Neural crest cell (in vitro differentiated cells): ENCODE data around the gene TINCR. TPM values are rescaled to one million over a fixed set of nuclear protein-coding genes. Genes with fewer than 3 reads are reported as not detected.

Experiments
- DNase-seq: peaks from one replicate; pipeline ENCODE4 v3.0.0; 2021; ENCODE audit warnings: low read depth, mixed read lengths, low spot score
- H3K27ac Mint-ChIP-seq: one replicate; pipeline ENCODE4 v1.8.0; 2021; ENCODE audit warnings: mild to moderate bottlenecking, mixed read lengths; ENCODE audit not compliant: unreplicated experiment
- H3K27me3 Mint-ChIP-seq: 2 replicates; pipeline ENCODE4 v1.8.0; 2021; ENCODE audit warnings: low read depth, mild to moderate bottlenecking, mixed read lengths
- H3K36me3 Mint-ChIP-seq: 2 replicates; pipeline ENCODE4 v1.8.0; 2021; ENCODE audit warnings: low read depth, mild to moderate bottlenecking, mixed read lengths
- H3K4me1 Mint-ChIP-seq: 2 replicates; pipeline ENCODE4 v1.8.0; 2021; ENCODE audit warnings: mixed read lengths
- H3K4me3 Mint-ChIP-seq: one replicate; pipeline ENCODE4 v1.8.0; 2021; ENCODE audit warnings: mild to moderate bottlenecking, mixed read lengths
- H3K9me3 Mint-ChIP-seq: 2 replicates; pipeline ENCODE4 v1.8.0; 2021; ENCODE audit warnings: mixed read lengths
- total RNA-seq: library from RNA; stranded (reverse); gene quantifications from 2 replicates; pipeline ENCODE4 v1.2.1, GENCODE V29; 2021
- TF ChIP-seq, protein P1 (sequence below): fragments of 200-600 bp; sonication (generic); conservative IDR thresholded peaks from 2 replicates; pipeline ENCODE4 v1.5.0; 2021; ENCODE audit warnings: antibody characterized with exemption, mild to moderate bottlenecking

Gene TINCR
- total RNA-seq, 1 donor from 2014 or later, result 0.37 TPM

- Mint-ChIP-seq H3K27me3 (peaks cover 9% of the 10 kb centered on the region), H3K27ac (no peak overlapping the region), H3K36me3 (no peaks in the 10 kb centered on the region), H3K9me3 (no peaks in the 10 kb centered on the region), H3K4me1 (peaks cover 3% of the 10 kb centered on the region), H3K4me3 (no peak overlapping the region)
- no peak for DNase-seq
- TF ChIP-seq, protein P1, sequence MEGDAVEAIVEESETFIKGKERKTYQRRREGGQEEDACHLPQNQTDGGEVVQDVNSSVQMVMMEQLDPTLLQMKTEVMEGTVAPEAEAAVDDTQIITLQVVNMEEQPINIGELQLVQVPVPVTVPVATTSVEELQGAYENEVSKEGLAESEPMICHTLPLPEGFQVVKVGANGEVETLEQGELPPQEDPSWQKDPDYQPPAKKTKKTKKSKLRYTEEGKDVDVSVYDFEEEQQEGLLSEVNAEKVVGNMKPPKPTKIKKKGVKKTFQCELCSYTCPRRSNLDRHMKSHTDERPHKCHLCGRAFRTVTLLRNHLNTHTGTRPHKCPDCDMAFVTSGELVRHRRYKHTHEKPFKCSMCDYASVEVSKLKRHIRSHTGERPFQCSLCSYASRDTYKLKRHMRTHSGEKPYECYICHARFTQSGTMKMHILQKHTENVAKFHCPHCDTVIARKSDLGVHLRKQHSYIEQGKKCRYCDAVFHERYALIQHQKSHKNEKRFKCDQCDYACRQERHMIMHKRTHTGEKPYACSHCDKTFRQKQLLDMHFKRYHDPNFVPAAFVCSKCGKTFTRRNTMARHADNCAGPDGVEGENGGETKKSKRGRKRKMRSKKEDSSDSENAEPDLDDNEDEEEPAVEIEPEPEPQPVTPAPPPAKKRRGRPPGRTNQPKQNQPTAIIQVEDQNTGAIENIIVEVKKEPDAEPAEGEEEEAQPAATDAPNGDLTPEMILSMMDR, result no peak
Observed at GRCh38 chr19:5554828-5555227, 12.9 kb downstream of the TINCR start.

- Mint-ChIP-seq H3K36me3 (no peaks in the 10 kb centered on the region), H3K9me3 (no peaks in the 10 kb centered on the region), H3K4me3 (no peak overlapping the region), H3K27me3 (peaks cover 12% of the 10 kb centered on the region), H3K4me1 (peaks cover 3% of the 10 kb centered on the region), H3K27ac (no peak overlapping the region)
- TF ChIP-seq, protein P1, result no peak
- DNase-seq, result no peak
Observed at GRCh38 chr19:5553892-5554291, 13.9 kb downstream of the TINCR start.

GRCh38 chr19:5547881-5548280 lies 19.9 kb downstream of the TINCR start:
- no peak for DNase-seq
- H3K4me1 Mint-ChIP-seq, result peaks cover 3% of the 10 kb centered on the region
- no peaks in the 10 kb centered on the region for H3K36me3 Mint-ChIP-seq
- no peak overlapping the region for H3K27ac Mint-ChIP-seq
- no peak overlapping the region for H3K4me3 Mint-ChIP-seq
- TF ChIP-seq, protein P1, result peak; percentile 72
- peaks cover 17% of the 10 kb centered on the region for H3K27me3 Mint-ChIP-seq
- H3K9me3 Mint-ChIP-seq, result no peaks in the 10 kb centered on the region

- Mint-ChIP-seq H3K9me3 (no peaks in the 10 kb centered on the region), H3K4me1 (peaks cover 3% of the 10 kb centered on the region), H3K36me3 (no peaks in the 10 kb centered on the region), H3K27me3 (peaks cover 11% of the 10 kb centered on the region), H3K4me3 (no peak overlapping the region), H3K27ac (no peak overlapping the region)
- DNase-seq, result no peak
- TF ChIP-seq, protein P1, result no peak
Observed at GRCh38 chr19:5545984-5546383, 21.8 kb downstream of the TINCR start.

- H3K4me3 Mint-ChIP-seq, result no peak overlapping the region
- H3K9me3 Mint-ChIP-seq, result no peaks in the 10 kb centered on the region
- DNase-seq, result no peak
- no peak overlapping the region for H3K27ac Mint-ChIP-seq
- TF ChIP-seq, protein P1, result no peak
- peaks cover 9% of the 10 kb centered on the region for H3K27me3 Mint-ChIP-seq
- H3K4me1 Mint-ChIP-seq, result peaks cover 3% of the 10 kb centered on the region
- H3K36me3 Mint-ChIP-seq, result no peaks in the 10 kb centered on the region
Observed at GRCh38 chr19:5545051-5545450, 22.7 kb downstream of the TINCR start.

DNA sequence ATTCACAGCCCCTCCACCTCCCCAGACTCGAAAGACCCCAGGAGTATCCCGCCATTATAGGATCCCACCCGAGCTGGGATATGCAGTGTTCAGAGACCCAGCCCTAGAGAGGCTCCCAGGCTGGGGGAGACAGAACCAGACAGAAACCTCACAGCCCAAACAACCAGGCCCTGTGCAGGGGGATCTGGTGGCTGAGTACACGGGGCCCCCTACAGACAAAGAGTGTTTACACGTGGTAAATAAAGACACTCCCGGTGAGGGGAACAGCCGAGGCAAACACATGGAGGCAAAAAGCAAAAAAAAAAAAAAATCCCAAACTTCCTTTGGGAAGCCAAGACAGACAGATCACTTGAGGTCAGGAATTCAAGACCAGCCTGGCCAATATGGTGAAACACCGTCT lies 25.1 kb downstream of the TINCR start:
- Mint-ChIP-seq H3K36me3 (no peaks in the 10 kb centered on the region), H3K9me3 (no peaks in the 10 kb centered on the region), H3K4me3 (no peak overlapping the region), H3K27me3 (peaks cover 5% of the 10 kb centered on the region), H3K27ac (peak overlapping the region; percentile 87), H3K4me1 (peaks cover 19% of the 10 kb centered on the region)
- DNase-seq, result no peak
- TF ChIP-seq, protein P1, result no peak
